G401 (cell line): ENCODE data around the gene CCDC171. TPM values are rescaled to one million over a fixed set of nuclear protein-coding genes. Genes with fewer than 3 reads are reported as not detected.
"Not testable (repeated sequence)": the region's sequence is repeated elsewhere in the genome, so short reads cannot be mapped to it uniquely, and the experiment has no call there.

Experiments
- DNase-seq: peaks from one replicate; pipeline ENCODE4 v3.0.0-alpha.2; 2015; ENCODE audit warnings: low spot score
- in situ Hi-C: cut with HindIII; loops from 2 replicates; pipeline ENCODE4 v1.10.0; 2016; ENCODE audit warnings: low sequenced_read_pairs, mixed read lengths
- total RNA-seq: library from RNA; depleted of rRNA; stranded (reverse); fragments of >200 nt; shearing (Covaris generic); gene quantifications from 2 replicates; pipeline ENCODE4 v1.2.3, GENCODE V29; 2014; rRNA removed

Gene CCDC171
- 0.55 and 2.4 TPM in 2 replicates for total RNA-seq

DNA sequence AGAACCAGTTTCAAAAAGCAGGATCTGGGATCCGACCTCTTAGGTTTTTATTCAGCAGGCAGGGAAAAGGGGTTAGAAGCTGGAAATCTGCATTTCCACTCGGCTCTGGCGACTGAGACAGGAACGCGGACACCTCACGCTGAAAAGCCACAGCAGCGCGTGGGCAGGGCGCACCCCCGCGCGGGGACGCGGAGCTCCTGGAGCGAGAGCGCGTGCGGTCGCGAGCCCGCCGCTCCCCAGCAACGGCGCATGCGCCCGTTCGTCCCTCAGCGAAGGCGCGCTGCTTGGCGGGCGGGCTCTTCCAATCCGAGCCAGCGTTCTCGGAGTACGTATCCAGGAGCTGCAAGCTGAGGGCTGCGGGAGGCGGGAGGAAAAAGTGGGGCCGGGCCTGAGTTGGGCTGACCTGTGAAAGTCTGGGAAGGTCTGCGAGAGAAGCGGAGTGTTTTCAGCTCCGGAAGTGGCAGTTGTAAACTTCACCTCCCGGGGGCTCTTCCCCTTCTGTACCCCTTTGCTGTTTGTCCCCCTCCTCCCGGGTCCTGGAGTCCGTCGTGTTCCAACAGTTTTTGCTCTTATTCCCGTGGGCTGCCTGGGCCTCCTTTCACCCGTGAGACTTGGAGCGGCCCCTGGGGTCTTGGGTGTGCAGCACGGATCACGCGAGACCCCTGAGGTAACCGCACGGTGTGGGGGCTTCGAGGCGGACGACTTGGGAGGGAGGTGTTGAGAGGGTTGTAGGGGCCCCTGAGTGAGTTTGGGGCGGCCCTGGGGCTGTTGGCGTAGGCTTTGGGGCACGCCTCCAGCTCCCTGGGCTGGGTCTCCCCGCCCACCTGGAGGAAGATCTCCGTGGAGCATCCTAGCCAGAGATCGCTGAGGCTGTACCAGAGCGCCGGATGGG, at the start of gene CCDC171:
TSS of gene CCDC171 (plus strand) at position 408 of the 892 bp plus-strand sequence. CDS start 11,046 bp downstream, outside the sequence.
- in situ Hi-C loops: no loop called here
- peak; percentile 96 for DNase-seq

DNA sequence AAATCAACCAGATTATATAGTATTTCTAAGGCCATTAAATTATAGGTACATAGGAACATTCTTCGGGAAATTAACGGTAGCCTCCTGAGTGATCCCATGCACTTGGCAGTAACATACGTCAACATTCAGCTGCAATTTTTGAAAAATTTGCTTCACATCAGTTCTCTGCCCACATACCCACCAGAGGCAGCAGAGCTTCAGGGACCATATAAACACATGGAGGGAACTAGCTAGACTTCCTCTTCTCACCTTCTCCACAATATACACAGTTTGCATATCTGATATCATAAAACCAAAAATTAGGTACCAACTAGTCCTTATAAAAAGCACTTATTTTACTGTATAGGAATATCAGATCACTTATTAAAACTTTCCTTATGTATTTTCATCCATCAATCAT, 46.9 kb upstream of the CCDC171 start:
- in situ Hi-C loops: no loop called here
- DNase-seq: no peak

DNA sequence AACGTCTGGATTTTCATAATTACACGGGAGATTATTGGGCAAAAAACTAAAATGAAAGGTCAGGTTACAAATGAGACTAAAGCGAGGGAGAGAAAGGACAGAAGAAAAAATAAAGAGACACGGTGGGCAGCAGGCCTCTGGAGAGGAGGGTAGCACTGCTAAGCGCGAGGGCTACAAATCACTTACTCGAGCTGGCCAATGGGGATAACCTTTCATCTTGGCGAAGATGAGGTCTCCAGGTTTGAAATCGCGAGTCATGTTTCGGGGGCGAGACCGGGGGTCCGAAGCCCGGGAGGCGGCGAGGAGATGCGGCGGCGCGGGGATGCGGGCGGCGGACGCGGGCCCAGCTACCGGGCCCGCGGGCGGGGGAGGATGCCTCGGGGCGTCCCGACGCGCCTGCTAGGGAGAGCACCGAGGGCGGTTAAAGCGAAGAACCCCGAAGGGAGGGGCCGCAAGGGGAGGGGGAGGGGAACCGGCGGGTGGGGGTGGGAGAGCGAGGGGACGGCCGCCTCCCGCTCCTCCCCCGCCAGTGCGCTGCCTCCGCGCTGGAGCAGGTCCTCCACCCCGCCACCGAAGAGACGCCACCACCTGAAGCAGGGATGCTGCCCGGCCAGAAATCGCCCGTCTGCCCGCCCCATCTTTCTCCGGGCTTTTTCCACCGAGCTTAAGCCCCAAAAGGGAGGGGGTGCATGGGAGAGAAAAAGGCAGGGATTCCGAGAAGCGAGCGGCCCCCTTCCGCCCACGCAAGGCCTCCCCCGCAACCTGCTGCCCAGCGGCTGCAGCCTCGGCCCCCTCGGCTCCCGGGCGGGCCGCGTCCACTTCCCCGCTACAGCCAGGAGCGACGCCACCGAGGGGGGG, 42.7 kb upstream of the CCDC171 start:
- in situ Hi-C loops: no loop called here
- DNase-seq: peak; percentile 71

DNA sequence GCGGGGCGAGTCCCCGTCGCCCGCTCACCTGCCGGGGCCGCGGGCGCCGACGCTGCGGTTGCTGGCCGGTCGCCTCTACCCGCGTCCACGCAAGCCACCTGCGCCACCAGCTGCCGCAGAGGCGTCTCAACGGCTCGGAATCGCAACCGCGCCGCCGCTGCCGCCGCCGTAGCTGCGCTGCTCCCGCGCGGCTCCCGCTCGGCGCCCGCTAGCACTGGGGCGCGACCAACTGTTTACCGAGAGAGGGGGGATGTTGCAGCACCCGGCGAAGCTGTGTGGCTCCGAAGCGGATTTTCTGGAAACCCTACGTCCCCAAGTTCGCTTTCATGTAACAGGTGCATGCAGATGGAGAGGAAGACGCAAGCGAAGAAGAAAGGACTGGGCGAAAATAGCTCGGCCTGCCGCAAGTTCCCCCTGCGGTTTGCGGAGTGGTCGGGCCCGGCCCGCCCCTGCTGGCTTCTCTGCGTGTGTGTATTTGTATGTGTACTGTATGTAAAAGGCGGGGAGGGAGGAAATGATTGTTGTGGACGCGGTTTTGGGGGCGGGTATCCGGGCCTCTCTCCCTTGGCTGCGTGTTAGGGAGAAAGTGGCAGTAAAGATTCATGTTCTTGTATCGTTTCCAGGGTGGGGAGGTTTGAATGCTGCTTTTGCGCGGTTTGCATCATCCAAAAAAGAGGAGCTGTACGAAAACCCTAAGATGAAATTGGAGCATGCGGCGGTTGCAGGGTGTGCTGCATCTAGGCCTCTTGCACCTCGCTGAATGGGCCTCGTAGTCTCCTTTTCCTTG, 41.9 kb upstream of the CCDC171 start, which contains the start of gene PSIP1:
TSS of gene PSIP1 (minus strand) at position 182 of the 787 bp plus-strand sequence. CDS start 782 bp downstream, outside the sequence.
- peak; percentile 92 for DNase-seq
- in situ Hi-C loops: no loop called here

DNA sequence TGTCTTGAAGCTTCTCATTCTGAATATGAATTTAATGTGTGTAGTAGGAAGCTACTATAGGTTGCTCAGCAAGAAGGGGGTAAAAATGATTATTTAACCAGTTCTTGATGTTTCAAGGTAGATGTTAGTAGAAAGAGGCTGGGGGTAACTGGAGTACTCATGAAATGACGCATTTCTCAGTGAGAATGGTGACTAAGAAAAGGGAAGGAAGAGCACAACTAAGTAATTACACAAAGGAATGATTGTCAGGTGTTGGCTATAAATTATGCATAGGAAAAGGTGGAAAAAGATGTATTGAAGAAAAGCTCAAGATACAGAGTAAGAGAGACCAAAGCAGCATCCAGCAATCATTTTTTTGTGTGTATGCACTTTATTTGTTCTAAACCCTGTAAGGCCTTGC, 40.6 kb upstream of the CCDC171 start:
- DNase-seq: no peak
- in situ Hi-C loops: no loop called here

DNA sequence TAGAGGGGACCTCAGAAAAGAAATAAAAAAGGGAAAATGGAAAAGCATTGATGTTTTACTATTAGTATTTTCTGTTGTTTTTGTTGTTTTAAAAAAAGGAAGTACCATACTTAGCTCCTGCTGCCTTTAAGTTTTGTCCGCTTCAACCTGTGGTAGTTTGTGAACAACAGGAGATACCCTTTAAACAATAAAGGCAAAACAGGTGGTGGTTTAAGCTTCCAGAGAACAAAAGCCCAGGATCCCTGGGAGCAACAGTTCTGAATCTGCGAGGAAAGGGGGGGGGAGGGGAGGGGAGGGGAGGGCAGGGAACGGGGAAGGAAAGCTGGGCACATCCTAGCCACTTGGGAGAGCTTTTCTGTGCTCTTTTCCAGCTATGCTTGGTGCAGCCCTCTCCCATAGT, 40.0 kb upstream of the CCDC171 start:
- no peak for DNase-seq

DNA sequence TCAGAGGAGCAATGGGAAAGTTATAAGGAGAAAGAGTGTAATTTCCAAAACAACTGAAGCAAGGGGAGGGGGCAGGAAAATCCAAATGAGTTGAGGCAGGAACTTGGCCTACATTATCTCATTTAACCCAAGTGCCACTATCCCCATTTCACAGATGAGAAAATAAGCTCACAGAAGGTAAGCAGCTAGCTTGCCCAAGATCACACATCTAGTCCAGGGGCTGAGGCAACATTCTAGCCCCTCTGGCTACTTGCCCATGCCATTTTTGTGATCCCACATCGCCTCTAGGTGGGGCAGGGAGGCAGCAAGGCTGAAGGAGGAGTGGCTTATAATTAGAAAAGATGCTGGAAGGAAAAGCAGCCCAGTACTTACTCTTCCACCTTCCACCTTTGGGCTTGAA, 39.5 kb upstream of the CCDC171 start:
- DNase-seq: no peak
- in situ Hi-C loops: no loop called here

More for the DNA sequence above, 40.0 kb upstream of the CCDC171 start:
- in situ Hi-C loops: no loop called here

DNA sequence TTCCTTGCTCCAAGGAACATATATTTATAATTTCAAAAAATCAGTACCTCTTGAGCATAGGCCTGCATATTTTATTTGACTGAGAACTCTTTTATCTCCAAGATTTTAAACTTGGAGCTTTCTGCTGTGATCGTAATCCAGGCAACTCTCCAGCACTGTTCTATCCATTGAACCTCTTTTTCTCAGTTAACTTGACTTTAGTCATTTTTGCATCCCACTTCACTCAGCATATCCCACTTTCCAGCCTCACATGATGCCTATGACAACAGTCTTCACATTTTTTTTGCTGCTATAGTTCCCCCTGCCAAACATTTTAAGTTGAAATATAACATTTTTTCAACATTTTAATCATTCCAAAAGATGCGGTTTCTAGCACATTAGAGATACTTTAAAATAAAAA, 33.0 kb upstream of the CCDC171 start:
- in situ Hi-C loops: no loop called here
- no peak for DNase-seq

DNA sequence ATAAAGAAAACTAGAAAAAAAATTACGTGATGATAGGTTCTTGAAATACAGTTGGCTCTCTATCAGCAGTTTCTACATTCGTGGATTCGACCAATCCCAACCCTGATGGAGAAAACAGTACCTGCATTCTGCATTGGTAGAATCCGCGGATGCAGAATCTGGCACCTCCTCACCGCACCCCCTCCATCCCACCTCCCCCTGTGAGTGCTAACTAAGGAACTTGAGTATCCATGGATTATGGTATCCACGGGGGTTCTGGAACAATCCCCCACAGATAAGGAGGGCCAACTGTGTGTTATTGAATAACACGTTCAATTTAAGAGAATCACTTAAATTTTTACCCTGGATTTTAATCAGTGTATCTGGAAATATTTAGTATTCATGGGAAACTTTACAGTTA, 31.6 kb upstream of the CCDC171 start:
- in situ Hi-C loops: no loop called here
- no peak for DNase-seq

DNA sequence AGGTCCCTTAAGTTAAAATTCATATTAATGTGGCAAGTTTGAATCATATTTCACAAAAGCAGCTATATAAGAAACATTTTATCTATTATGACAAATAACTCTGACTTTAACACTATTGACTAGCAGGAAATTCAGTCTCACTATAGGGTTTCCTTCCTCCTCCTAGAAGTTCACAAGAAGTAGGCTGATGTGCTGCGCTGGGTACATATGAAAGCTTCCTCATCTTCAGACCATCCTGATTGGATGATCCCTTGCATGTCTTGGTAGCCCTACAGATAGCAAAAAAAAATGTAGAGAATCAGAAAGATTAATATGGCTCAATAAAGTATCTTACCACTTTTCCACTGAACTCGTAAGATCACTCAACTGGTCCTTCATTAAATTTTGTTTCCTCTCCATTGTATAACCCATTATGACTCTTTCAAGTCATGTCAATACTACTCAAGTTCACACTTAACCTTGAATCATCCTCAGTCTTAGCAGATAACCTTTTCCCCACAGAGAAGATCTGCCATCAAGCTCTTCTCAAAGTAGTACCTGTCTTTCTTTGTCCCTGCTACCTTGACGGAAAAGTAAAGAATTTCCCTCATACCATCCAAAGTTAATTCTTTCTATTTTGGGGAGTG, 30.6 kb upstream of the CCDC171 start:
- in situ Hi-C loops: no loop called here

DNA sequence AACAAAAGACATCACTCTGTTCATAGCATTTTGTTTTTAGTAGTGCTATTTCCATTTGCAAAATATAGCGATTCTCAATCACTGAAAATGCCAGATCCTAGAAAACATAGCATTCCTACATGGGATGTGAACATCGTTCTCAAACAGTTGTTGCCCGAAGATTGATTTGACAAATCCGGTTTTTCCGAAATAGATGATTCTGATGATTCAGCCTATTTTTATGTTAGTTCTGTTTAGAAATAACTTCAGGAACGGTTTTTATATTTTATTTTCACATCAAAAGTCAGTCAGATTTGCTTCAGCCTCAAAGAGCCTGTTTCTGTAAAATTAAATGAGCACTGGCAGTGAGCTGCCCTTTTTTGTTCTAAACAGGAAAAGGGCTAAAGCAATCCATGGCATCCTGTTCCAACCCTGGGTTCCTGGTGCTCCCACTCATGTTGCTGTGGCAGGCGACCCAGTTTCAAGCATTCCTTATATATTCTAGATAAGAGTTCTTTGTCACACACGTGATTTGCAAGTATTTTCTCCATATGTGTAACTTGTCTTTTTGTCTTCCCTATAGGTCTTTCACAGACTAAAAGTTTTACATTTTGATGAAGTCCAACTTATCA, 27.9 kb upstream of the CCDC171 start:
- in situ Hi-C loops: no loop called here
- DNase-seq: no peak

More for the DNA sequence above, 30.6 kb upstream of the CCDC171 start:
- DNase-seq: no peak

DNA sequence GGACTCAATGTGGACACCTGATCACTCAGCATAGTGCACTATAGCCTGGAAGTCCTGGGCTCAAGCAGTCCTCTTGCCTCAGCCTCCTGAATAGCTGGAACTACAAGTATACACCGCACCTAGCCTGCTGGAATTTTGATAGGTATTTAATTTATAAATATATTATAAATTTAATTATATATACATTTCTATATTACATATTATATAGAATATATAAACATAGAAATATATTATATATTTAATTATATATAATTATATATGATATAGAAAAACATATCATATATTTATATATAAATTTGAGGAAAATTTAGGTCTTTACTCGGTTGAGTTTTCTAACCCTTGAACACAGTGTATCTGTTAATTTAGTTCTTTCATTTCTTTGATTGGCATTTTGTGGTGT, 26.9 kb upstream of the CCDC171 start:
- in situ Hi-C loops: no loop called here
- no peak for DNase-seq

DNA sequence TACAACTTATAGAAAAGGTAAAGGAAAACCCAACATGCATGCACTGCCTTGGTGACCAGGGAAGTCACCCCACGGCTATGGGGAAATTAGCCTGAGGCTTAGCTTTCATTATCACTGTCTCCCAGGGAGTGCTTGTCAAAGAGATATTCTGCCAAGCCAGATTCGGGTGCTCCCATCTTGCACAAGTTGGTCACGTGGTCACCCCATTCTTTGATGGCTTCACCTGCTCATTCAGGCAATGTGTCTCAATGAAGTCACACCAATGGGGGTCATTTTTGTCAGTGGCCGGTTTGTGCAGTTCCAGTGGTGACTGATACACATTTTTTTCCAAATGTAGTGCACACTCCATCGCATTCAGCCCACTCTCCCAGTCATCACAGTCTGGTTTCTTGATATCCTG, 25.8 kb upstream of the CCDC171 start:
- DNase-seq, in situ Hi-C loops: not testable (repeated sequence)

DNA sequence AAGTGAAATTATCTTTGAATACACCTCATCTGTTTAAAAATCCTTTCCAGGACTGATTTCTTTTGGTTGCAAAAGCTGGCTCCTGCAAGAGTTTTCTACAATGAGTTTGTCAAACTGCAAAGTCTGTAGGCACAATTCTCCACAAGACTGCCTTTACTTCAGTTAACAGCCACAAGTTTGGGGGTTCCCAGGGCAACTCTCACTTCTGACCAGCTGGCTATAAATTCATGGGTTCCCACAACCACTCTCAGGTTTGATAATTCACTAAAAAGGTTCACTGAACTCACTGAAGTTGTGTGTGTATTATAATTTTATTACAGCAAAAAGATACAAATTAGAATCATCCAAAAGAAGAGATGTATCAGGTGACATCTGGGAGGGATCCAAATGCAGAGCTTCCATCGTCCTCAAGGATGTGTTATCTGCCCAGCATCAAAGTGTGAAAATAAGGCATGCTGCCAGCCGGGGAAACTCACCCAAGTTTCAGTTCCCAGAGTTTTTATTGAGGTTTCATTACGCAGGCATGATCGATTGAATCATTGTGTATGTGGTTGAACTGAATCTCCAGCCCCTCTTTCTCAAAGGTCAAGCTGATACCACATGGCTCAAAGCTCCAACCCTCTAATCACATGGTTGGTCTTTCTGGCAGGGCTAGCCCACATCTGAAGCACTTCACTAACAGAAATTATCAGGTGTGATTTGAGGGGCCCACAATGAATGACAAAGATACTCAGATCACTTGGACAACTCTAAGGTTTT, 23.1 kb upstream of the CCDC171 start:
- no peak for DNase-seq
- in situ Hi-C loops: no loop called here

DNA sequence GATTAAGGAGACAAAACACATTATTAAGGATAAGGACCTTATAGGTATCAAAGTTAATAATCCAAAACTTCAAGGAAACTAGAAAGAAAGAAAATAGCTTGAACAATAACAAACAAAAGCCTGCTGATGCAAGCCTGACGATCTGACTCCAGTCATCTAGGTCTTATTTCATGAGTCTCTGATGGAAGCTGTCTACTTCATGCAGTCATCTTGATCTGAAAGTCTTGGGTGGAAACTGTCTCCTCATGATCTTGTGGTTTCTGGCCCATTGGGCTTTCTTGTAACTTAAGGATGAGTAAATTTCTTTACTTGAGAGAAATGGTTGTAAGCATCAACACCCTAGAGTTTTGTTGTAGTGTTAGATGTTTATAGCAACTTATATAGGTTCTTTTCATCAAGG, 21.5 kb upstream of the CCDC171 start:
- no peak for DNase-seq
- in situ Hi-C loops: no loop called here

DNA sequence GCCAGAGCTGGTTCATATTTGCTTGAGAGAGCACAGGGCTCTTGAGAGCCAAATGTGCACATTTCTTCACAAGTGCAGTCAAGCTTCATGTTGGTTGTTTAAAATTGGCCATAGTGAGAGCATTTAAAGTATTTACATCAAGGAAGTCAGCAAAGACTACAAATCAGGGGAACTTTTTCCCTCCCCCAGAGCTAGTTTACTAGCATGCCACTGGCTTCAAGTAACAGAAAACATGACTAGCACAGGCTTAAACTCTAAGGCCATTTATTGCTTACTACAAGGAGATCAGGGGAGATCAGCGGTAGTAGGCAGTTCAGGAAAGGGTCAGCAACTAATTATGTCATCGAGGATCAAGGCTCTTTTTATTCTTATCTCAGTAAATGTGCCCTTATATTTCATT, 11.0 kb upstream of the CCDC171 start:
- in situ Hi-C loops: no loop called here
- no peak for DNase-seq

DNA sequence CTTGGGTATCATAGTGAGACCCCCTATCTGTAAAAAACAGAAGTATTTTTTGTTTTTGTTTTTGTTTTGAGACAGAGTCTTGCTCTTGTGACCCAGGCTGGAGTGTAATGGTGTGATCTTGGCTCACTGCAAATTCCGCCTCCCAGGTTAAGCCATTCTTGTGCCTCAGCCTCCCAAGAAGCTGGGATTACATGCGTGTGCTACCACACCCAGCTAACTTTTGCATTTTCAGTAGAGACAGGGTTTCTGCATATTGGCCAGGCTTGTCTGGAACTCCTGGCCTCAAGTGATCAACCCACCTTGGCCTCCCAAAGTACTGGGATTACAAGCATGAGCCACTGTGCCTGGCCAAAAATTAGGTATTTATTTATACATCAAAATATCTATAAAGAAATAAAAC, 10.2 kb upstream of the CCDC171 start:
- DNase-seq: no peak
- in situ Hi-C loops: no loop called here
